Measurements from ENCODE around the gene TCERG1.

DNA sequence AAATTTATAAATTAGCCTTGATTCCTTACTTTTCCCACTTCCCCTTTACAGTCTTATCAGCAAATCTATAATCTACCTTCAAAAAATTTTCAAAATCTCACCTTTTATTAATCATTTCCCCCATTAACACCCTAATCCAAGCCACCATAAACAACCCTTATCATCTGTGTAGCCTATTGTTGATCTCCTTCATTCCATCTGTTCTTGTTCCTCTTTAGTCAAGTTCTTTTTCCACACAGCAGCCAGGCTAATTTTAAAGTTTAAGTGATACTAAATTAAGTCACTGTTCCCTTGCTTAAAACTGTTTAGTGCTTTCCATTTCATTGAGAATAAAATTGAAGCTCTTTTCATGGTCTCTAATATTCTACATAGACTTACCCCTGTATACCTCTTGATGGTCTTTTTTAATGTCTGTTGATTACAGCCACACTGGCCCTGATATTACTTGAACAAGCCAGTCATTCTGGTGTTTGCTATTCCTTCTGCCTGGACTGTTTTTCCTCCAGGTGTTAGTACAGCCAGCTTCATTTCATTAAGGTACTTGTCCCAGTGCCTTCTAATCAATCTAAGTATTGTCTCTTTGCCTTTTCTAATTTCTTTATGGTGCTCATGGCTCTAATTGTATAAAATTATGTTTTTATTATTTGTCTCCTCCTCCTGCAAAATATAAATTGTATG, 37.7 kb downstream of the TCERG1 start:
- TF ChIP-seq, protein P1, sequence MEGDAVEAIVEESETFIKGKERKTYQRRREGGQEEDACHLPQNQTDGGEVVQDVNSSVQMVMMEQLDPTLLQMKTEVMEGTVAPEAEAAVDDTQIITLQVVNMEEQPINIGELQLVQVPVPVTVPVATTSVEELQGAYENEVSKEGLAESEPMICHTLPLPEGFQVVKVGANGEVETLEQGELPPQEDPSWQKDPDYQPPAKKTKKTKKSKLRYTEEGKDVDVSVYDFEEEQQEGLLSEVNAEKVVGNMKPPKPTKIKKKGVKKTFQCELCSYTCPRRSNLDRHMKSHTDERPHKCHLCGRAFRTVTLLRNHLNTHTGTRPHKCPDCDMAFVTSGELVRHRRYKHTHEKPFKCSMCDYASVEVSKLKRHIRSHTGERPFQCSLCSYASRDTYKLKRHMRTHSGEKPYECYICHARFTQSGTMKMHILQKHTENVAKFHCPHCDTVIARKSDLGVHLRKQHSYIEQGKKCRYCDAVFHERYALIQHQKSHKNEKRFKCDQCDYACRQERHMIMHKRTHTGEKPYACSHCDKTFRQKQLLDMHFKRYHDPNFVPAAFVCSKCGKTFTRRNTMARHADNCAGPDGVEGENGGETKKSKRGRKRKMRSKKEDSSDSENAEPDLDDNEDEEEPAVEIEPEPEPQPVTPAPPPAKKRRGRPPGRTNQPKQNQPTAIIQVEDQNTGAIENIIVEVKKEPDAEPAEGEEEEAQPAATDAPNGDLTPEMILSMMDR (IDR thresholded peaks at IDR 0.05), result no peak
- TF ChIP-seq POLR2A (IDR thresholded peaks at IDR 0.05), result no peak
- TF ChIP-seq POLR2AphosphoS5 (IDR thresholded peaks at IDR 0.05), result no peak
